ENCODE results near the gene CACNG6.
A peak's percentile ranks its signal among the peaks of the same experiment; 100 is the strongest.

The CACNG6 gene

GRCh38 chr19:53971673-53972072, 19.8 kb upstream of the CACNG6 start:
- no peak for DNase-seq

- DNase-seq, result peak; percentile 85
Observed at GRCh38 chr19:53977429-53977990, 13.9 kb upstream of the CACNG6 start.

DNA sequence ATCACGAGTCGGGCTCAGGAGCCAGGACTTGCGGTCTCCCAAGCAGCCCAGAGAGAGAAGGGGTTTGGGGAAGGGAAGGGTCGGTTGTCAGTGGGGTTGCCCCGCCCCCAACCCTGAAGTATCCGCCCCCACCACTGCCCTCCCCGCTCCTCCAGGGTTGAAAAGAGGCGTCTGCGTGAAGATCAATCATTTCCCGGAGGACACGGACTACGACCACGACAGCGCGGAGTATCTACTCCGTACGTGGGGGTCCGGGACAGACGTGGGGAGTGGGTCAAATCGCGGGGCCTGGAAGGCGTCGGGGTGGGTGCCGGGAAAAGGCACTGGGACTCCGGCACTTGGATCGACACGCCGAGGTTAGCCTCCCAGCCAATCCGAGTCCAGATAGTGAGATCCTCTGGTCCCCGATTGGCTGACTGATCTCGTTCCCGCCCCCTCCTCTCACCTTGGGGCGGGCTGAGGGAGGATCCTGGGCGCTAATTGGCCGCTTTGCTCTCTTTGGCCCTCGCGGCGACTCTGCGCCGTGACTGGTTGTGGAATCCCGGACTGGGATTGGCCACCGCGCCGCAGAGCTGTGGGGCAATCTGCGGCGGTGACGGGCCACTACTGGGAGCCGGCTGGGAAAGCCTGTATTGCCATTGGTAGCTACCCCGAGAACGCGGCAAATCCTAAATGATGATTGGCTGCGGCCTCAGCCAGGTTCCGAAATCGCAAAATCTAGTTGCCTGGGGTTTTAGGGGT, 13.3 kb upstream of the CACNG6 start:
- peak; percentile 32 for DNase-seq

- DNase-seq, result no peak
Observed at GRCh38 chr19:53978975-53979801, 12.2 kb upstream of the CACNG6 start.

GRCh38 chr19:53980539-53981375, 10.7 kb upstream of the CACNG6 start:
- peak; percentile 99 for DNase-seq

DNA sequence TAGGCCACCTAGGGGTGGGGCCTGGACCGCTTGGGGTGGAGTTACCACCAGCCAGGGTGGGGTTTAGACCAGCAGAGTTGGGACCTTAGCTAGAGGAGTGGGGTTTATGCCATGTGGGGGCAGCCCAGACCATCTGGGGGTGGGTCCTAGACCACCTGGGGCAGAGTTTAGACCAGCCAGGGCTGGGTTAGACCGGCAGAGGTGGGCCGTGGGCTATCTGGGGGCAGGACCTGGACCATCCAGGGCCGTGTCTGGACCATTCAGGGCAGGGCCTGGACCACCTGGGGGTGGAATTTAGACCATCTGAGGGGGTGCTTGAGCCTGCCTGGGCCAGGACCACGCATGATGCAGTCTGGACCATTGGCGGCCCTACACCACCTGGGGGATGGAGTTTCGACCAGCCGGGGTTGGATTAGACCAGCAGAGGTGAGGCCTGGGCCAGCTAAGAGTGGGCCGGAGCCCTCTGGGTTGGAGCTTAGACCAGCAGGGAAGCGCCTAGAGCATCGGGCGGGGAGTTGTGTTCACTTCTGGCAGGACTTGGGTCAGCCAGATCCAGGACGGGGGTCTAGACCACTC, 10.0 kb upstream of the CACNG6 start:
- DNase-seq, result peak; percentile 22

DNA sequence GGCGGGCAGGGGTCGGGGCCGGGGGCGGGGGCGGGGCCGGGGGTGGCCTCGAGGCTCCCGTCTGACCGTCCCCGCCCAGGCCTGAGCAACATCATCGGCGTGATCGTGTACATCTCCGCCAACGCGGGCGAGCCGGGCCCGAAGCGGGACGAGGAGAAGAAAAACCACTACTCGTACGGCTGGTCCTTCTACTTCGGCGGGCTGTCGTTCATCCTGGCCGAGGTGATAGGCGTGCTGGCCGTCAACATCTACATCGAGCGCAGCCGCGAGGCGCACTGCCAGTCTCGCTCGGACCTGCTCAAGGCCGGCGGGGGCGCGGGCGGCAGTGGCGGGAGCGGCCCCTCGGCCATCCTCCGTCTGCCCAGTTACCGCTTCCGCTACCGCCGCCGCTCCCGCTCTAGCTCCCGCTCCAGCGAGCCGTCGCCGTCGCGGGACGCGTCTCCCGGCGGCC, 9.4 kb upstream of the CACNG6 start:
- DNase-seq, result no peak

DNA sequence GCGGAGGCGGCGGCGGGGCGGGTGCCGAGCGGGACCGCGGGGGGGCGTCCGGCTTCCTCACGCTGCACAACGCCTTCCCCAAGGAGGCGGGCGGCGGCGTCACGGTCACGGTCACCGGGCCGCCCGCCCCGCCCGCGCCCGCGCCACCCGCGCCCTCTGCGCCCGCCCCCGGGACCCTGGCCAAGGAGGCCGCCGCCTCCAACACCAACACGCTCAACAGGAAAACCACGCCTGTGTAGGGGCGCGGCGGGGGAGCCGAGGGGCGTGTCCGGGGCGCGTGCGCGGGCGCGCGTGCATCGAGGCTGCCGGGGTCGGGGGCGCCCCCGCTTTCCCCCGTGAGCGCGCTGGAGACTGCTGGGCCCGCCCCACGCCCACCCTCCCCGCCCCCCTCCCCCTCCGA, 8.8 kb upstream of the CACNG6 start:
- DNase-seq, result peak; percentile 68

DNA sequence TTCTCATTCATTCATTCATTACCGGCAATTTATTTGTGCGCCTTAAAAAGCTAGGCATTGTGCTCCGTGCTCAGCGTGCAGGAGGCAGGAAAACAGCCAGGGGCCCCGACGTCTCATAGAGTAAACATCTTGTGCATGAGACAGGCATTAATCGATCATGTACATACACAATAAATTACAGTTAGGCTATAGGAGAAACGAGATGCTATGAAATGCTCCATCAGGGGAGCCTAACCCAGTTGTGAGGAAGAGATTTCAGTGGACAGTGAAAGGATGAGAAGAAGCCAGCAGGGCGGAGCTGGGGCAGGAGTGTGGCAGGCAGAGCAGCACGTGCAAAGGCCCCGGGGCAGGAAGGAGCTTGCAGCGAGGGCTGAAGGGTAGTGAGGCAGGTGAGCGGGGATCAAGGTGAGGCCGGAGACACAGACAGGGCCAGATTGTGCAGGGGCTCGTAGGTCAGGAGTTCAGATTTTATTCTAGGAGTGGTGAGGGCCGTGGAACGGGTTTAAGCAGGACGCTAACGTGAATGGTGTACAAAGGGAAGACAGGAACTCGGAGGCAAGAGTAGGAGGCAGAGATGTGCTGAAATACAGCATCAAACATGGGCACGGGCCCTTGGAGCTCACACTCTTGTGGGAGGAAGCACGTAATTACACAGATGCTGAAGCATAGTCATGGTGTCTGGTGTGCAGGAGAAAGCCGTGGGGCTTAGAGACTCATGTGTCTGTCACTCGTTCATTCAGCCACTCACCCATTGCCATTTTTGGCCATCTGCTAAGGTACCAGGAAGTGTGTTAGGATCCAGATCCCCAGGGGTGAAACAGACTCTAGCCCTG, 7.8 kb upstream of the CACNG6 start:
- no peak for DNase-seq

DNA sequence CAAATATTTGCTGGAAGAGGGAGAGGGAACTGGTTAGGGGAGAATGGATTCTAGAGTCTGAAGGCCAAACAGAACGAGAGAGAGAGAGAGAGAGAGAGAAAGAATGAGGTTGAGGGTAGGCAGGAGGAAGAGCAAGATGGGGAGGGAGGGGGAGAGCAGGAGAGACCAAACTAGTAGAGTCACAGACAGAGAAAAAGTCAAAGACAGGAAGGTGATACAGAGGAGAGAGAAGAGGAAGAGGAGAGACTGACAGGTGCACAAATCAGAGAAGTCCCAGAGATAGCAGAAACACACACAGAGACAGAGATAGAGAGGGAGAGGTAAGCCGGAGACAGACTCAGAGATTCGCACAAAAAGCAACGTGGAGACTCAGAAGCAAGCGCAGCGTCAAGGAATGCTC, 5.6 kb upstream of the CACNG6 start:
- no peak for DNase-seq

DNA sequence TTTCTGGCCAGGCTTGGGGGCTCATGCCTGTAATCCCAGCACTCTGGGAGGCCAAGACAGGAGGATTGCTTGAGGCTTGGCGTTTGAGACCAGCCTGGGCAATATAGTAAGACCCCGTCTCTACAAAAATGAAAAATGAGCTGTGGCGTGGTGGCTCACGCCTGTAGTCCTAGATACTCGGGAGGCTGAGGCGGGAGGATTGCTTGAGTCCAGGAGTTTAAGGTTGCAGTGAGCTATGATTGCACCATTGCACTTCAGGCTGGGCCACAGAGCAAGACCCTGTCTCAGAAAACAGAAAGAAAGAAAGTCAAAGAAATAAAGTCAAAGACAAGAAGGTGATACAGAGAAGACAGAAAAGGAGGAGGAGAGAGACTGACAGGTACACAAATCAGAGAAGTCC, 2.5 kb upstream of the CACNG6 start:
- no peak for DNase-seq

- peak; percentile 34 for DNase-seq
Observed at GRCh38 chr19:53989600-53990533, 1.6 kb upstream of the CACNG6 start.

DNA sequence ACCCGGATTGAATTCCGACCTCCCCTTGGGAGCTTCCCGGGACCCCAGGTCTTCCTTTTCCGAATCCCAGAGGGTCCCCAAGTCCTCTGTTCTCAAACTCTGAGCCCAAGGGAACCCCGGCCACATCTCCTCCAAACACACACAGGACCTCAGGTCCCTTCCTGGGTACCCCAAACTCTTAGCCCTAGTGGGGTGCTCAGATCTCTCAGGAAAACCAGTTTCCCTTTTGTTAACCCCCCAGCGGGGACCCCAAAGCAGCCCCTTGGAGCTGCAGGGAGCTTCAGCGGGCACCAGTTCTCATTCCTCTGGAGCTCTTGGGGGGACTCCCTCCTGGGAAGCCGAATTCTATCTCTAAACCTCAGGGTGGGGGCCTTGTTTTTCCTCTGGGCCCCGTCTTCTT, 774 bp downstream of the CACNG6 start:
- DNase-seq, result no peak

- DNase-seq, result no peak
Observed at GRCh38 chr19:53992815-53993214, 1.4 kb downstream of the CACNG6 start.

DNA sequence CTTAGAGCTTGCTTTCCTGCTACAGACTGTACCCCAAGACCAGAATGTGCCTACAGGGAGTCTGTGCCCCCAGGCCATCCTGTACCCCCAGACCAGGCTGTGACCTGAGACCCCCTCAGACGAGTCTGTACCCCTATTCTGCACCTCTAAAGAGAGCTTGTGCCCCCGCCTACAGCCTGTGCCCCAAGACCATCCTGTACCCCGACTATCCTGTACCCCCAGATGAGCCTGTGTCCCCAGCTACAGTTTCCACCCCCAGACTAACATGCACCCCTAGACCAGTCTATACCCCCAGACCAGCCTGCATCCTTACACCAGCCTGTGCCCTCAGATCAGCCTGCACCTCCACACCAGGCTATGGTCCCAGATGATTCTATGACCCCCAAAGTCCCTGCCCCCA, 2.0 kb downstream of the CACNG6 start:
- no peak for DNase-seq

GRCh38 chr19:53994811-53995210, 3.4 kb downstream of the CACNG6 start:
- DNase-seq, result peak; percentile 75

DNA sequence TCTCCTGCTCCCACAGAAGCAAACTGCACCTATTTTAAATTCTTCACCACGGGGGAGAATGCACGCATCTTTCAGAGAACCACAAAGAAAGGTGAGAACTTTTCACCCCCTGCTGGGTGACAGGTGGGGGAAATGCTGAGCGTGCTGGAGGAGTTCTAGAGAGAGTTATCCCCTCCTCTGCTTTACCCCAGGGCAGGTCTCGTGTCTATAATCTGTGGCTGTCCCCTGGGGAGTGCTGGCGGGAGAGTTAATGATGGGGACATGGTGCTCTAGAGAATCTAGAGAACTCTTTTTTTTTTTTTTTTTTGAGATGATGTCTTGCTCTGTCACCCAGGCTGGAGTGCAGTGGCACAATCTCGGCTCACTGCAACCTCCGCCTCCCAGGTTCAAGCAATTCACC, 6.8 kb downstream of the CACNG6 start:
- DNase-seq, result no peak

- DNase-seq, result no peak
Observed at GRCh38 chr19:53999694-54000093, 8.3 kb downstream of the CACNG6 start.

GRCh38 chr19:54001496-54001895, 10.1 kb downstream of the CACNG6 start:
- DNase-seq, result no peak

DNA sequence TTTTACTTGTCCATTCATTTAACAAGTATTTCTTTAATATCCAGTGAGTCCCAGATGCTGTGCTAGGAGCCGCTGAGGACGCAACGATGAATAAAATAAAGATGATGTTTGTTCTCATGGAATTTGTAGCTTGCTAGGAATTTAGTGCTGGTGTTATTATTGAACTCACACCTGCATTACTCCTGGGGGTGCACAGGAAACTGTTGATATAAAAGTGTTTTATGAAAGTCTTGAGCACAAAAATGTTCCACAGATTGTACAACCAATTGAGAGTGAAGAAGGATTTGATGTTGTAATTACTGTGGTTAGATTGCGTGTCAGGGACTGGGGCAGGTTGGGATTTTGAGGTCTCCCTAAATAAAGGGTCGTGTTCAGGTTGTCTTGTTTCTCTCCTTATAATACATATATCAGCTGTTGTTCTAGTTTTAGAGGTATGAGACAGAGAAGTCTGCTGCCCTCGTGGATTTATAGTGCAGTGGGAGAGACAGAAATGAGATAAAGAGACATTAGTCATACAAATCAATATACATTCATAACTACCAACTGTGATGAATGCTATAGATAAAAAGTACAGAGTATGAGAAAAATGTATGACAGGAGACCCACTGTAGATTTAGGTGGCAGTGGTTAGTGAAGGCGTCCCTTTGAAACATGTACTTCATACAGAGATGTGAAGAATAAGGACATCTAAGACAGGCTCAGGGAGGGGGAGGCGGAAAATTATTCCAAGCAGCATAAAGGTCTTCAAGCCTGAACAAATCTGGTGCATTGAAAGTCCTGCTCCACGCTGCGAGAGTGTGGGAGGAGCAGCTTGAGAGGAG, 11.3 kb downstream of the CACNG6 start:
- peak; percentile 75 for DNase-seq
